Glutamatergic neuron (in vitro differentiated cells): Measurements from ENCODE around the gene NTNG1. TPM values are rescaled to one million over a fixed set of nuclear protein-coding genes. Genes with fewer than 3 reads are reported as not detected.

ENCODE experiments used
- DNase-seq: peaks from one replicate; pipeline ENCODE4 v3.0.0; 2022
- H3K27ac Mint-ChIP-seq: one replicate; pipeline ENCODE4 v1.8.0; 2020; ENCODE audit warnings: mild to moderate bottlenecking, mixed read lengths, inconsistent platforms; ENCODE audit not compliant: unreplicated experiment
- H3K27me3 Mint-ChIP-seq: one replicate; pipeline ENCODE4 v1.8.0; 2020; ENCODE audit warnings: mild to moderate bottlenecking, moderate library complexity, mixed read lengths, inconsistent platforms; ENCODE audit not compliant: unreplicated experiment
- H3K36me3 Mint-ChIP-seq: one replicate; pipeline ENCODE4 v1.8.0; 2020; ENCODE audit warnings: mild to moderate bottlenecking, mixed read lengths, inconsistent platforms; ENCODE audit not compliant: unreplicated experiment
- H3K4me1 Mint-ChIP-seq: one replicate; pipeline ENCODE4 v1.8.0; 2020; ENCODE audit warnings: mild to moderate bottlenecking, low read depth, mixed read lengths, inconsistent platforms; ENCODE audit not compliant: unreplicated experiment
- H3K4me3 Mint-ChIP-seq: one replicate; pipeline ENCODE4 v1.8.0; 2020; ENCODE audit warnings: mild to moderate bottlenecking, mixed read lengths, inconsistent platforms; ENCODE audit not compliant: unreplicated experiment
- H3K9me3 Mint-ChIP-seq: one replicate; pipeline ENCODE4 v1.8.0; 2020; ENCODE audit warnings: mild to moderate bottlenecking, moderate library complexity, mixed read lengths, inconsistent platforms; ENCODE audit not compliant: unreplicated experiment
- CTCF ChIP-seq: fragments of 200-600 bp; sonication (generic); IDR thresholded peaks from one replicate; pipeline ENCODE4 v1.5.0; 2021; ENCODE audit not compliant: partially characterized antibody, unreplicated experiment
- total RNA-seq: library from RNA; stranded (reverse); fragmentation: NEBNext Ultra II Directional; extraction: Animal tissue kit (Norgen Biotek cat#: 25700); gene quantifications from one replicate; pipeline ENCODE4 v1.2.1, GENCODE V29; 2021; ENCODE audit not compliant: unreplicated experiment

Gene NTNG1
- total RNA-seq, 1 donor from 2014 or later, result 3.2 TPM

GRCh38 chr1:107443027-107443426 lies 302.2 kb downstream of the NTNG1 start:
- Mint-ChIP-seq H3K36me3 (no peaks in the 10 kb centered on the region), H3K4me1 (peaks cover 16% of the 10 kb centered on the region), H3K27ac (no peak overlapping the region), H3K27me3 (no peaks in the 10 kb centered on the region), H3K9me3 (no peaks in the 10 kb centered on the region), H3K4me3 (no peak overlapping the region)
- TF ChIP-seq CTCF, result no peak
- no peak for DNase-seq

- TF ChIP-seq CTCF, result no peak
- Mint-ChIP-seq H3K4me3 (no peak overlapping the region), H3K4me1 (peaks cover 15% of the 10 kb centered on the region), H3K36me3 (no peaks in the 10 kb centered on the region), H3K27ac (no peak overlapping the region), H3K9me3 (no peaks in the 10 kb centered on the region), H3K27me3 (no peaks in the 10 kb centered on the region)
- DNase-seq, result no peak
These were observed 303.0 kb downstream of the NTNG1 start for GRCh38 chr1:107443860-107444259.

- no peak for TF ChIP-seq CTCF
- Mint-ChIP-seq H3K4me3 (no peak overlapping the region), H3K4me1 (peaks cover 11% of the 10 kb centered on the region), H3K36me3 (no peaks in the 10 kb centered on the region), H3K27me3 (no peaks in the 10 kb centered on the region), H3K9me3 (no peaks in the 10 kb centered on the region), H3K27ac (no peak overlapping the region)
- no peak for DNase-seq
These were observed 303.5 kb downstream of the NTNG1 start for GRCh38 chr1:107444302-107444701.

- Mint-ChIP-seq H3K27ac (no peak overlapping the region), H3K4me1 (peaks cover 11% of the 10 kb centered on the region), H3K27me3 (no peaks in the 10 kb centered on the region), H3K36me3 (no peaks in the 10 kb centered on the region), H3K9me3 (peaks cover 2% of the 10 kb centered on the region), H3K4me3 (no peak overlapping the region)
- no peak for DNase-seq
- no peak for TF ChIP-seq CTCF
These were observed 308.5 kb downstream of the NTNG1 start for GRCh38 chr1:107449326-107449725.

- Mint-ChIP-seq H3K36me3 (no peaks in the 10 kb centered on the region), H3K4me1 (peaks cover 3% of the 10 kb centered on the region), H3K9me3 (peaks cover 2% of the 10 kb centered on the region), H3K27ac (no peak overlapping the region), H3K4me3 (no peak overlapping the region), H3K27me3 (no peaks in the 10 kb centered on the region)
- no peak for DNase-seq
- no peak for TF ChIP-seq CTCF
These were observed 310.2 kb downstream of the NTNG1 start for GRCh38 chr1:107450899-107451664.
